Amygdala (tissue), 56 donors: ENCODE results near the gene PRAMEF20.
"Not testable (repeated sequence)": the region's sequence is repeated elsewhere in the genome, so short reads cannot be mapped to it uniquely, and the experiment has no call there.

Experiments
- DNase-seq, 56 donors: peaks; one replicate each; lab custom pipeline; 2025; lab: John Stamatoyannopoulos, UW

Gene PRAMEF20

DNA sequence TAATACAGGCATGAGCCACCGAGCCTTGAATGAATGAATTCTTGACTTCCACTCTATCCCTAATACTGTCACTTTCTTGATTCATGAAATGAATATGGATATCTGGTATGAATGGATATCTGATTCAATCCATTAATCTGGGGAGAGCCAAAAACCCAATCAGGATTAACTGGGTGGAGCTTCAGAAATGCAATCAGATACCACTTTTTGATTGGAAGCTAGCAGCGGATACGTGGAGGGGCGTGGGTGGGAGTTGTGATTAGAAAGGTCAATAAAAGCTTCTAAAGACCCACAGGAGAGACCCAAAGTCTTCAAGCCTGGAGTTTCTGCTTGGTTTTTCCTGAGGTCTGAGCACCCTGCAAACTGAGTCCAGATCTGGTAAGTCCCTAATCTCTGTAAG is at the start of gene PRAMEF20:
Gene PRAMEF20 (plus strand): TSS at position 301 of the 400 bp plus-strand sequence. CDS start 5,905 bp downstream, outside the sequence.
- DNase-seq: not testable (repeated sequence)

DNA sequence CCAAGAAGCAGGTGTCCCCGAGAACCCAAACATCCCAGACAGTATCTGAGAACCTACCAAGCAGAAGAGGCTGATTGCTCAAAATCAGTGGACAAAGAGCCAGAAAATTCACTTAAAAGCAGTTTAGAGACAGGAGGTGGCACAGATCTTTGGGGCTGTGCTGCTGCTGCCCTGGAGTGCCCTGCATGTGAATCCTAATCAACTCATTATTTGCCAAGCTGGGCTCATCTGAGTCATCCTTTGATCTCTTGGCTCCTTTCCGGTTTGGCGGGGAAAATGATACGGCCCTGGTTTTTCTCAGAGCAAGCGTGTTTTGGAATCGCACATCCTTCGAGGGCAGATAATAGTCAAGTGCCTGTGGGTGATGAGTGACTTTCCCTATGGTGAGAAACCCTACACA is 47.9 kb upstream of the PRAMEF20 start:
- DNase-seq: not testable (repeated sequence)

DNA sequence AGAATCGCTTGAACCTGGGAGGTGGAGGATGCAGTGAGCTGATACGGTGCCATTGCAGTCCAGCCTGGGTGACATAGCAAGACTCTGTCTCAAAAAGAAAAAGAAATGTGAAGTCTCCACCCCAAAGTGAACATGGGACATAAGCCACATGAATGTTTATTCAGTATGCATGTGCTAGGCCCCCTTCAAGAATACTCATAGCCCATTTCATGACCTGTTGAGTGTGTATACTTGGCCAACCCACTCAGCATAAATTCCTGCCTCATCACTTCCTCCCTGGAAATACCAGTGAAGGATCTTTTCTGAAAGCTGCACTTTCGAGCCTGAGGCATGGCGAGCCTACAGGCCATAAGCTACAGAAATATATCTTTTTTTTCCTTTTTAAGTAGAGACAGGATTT is 45.3 kb upstream of the PRAMEF20 start:
- DNase-seq: not testable (repeated sequence)

DNA sequence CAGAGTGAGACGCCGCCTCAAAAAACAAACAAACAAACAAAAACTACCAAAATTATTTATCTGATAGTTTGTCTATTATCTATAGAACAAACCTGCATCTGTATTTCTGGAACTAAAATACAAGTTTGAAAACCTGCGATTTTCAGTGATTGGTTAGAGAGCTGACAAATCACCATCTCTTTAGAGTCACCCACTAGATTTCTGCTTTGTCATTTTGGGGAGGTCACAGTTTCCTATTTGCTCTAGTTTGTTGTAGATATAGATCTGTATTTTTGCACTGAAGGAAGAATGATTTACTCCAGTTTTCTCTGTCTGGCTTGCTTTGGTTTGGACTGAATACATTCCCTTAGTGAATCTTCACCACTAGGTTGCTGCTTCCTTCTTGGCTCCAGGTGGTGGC is 43.7 kb upstream of the PRAMEF20 start:
- not testable (repeated sequence) for DNase-seq

DNA sequence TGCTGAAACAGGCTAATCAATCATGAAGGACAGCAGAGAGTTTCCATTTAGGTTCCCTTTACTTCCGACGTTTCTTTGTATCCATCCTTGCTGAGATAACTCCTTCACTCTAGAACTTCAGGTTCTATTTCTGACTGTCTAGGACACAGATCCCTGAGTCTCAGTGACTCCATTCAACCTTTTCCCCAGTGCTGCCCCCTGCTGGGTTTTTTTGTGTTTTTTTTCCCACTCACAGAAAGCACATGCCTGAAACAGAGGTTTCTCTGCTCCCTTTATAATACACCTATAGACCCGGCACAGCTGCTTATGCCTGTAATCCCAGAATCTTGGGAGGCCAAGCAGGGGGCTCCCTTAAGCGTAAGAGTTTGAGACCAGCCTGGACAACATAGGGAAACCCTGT is 41.7 kb upstream of the PRAMEF20 start:
- DNase-seq: peak in 1 of 56 donors; percentile 46

DNA sequence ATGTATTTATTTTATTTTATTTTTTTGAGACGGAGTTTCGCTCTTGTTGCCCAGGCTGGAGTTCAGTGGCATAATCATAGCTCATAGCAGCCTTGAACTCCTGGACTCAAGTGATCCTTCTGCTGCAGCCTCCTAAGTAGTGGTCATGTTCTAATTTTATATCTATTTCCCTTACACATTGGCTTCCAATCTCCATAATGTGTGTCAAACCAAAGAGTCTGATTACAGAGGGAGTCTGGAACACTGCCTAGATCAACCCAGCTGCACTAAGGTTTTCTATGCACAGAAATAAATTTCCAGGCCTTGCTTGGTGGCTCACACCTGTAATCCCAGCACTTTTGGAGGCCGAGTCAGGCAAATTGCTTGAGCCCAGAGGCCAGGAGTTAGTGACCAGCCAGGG is 31.3 kb upstream of the PRAMEF20 start:
- DNase-seq: not testable (repeated sequence)

DNA sequence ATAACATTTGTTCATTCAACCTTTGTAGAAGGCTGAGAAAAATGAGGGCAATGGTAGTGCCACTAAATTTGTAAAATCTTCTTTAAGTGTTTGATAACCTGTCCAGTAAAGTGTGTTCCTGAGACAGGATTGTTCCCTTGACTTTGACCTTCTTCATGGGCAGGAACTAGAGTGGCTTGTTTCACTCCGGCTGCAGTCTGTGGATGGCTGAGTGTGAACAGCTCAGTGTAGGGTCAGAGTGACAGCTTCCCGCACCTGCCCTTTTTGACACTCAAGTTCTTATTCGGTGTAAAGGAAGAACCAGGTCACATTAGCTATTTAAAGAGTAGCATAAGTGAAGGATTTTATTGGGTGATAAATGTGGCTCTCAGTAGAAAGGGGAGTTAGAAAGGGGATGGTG is 29.9 kb upstream of the PRAMEF20 start:
- not testable (repeated sequence) for DNase-seq

DNA sequence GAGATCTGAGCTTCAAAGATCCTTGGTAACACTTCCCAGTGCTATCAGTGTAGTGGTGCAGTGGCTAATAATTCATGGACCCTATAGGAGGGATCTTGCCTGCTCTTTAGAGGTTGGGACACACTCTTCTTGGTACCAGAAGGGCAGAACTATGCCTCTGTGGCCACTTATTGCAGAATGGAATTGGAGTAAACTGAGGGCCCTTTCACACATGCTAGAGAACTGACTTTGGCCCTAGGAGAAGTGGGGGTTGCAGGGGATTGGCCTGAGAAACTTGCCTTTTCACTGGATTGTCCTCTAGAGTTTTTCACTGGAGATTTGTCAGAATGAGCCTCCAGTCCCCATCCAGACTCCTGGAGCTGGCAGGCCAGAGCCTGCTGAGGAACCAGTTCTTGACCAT is 20.9 kb upstream of the PRAMEF20 start, which contains the start of gene PRAMEF17:
Gene PRAMEF17 (plus strand): TSS at position 301 of the 400 bp plus-strand sequence. CDS start 26 bp downstream, at position 327.
- not testable (repeated sequence) for DNase-seq

DNA sequence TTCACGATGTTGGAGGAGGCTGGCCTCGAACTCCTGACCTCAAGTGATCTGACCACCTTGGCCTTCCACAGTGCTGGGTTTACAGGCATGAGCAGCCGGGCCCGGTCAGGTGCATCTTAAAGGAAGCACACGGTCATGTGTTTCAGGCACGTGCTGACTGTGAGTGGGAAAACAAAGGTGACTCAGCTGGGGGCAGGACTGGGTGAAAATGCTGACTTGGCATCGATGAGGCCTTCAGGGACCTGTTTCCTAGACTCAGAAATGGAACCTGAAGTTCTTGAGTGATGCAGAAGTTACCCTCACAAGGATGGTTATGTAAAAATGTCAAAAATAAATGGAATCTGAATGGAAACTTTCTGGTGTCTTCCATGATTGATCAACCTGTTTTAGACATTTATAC is 17.2 kb upstream of the PRAMEF20 start:
- not testable (repeated sequence) for DNase-seq

DNA sequence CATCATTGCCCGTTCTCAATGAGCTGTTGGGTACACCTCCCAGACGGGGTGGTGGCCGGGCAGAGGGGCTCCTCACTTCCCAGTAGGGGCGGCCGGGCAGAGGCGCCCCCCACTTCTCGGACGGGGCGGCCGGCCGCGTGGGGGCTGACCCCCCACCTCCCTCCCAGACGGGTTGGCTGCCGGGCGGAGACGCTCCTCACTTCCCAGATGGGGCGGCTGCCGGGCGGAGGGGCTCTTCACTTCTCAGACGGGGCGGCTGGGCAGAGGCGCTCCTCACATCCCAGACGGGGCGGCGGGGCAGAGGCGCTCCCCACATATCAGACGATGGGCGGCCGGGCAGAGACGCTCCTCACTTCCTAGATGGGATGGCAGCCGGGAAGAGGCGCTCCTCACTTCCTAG is 15.5 kb upstream of the PRAMEF20 start:
- not testable (repeated sequence) for DNase-seq

DNA sequence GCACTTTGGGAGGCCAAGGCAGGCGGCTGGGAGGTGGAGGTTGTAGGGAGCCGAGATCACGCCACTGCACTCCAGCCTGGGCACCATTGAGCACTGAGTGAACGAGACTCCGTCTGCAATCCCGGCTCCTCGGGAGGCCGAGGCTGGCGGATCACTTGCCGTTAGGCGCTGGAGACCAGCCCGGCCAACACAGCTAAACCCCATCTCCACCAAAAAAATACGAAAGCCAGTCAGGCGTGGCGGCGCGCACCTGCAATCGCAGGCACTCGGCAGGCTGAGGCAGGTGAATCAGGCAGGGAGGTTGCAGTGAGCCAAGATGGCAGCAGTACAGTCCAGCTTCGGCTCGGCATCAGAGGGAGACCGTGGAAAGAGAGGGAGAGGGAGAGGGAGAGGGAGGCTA is 14.9 kb upstream of the PRAMEF20 start:
- DNase-seq: not testable (repeated sequence)

DNA sequence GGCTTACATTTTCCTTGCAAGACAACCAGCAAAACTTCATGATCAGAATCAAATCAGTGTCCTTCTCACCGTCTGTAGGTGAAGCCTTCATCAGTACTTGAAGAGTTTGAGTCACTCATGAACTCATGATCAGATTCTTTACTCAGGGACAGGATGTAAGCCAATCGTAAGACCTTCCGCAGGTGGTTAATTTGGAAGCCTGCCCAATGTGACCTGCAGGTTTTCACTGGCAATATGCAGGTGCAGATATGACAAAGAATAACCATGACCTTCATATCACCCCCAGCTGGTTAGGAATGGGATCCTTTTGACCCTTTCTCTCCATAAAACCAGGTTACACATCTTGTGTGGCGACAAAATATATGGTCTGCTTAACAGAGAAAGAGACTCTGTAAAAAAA is 2.4 kb upstream of the PRAMEF20 start:
- DNase-seq: no peak

DNA sequence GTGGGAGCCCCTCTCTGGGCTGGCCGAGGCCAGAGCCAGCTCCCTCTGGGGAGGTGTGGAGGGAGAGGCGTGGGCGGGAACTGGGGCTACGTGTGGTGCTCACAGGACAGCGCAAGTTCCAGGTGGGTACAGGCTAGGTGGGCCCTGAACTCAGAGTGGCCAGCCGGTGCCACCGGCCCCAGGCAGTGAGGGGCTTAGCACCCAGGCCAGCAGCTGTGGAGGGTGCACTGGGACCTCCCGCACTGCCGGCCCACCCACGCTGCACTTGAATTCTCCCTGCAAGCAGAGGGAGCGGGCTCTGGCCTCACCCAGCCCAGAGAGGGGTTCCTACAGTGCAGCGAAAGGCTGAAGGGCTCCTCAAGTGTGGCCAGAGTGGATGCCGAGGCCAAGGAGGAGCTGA is 20.2 kb downstream of the PRAMEF20 start:
- no peak for DNase-seq

DNA sequence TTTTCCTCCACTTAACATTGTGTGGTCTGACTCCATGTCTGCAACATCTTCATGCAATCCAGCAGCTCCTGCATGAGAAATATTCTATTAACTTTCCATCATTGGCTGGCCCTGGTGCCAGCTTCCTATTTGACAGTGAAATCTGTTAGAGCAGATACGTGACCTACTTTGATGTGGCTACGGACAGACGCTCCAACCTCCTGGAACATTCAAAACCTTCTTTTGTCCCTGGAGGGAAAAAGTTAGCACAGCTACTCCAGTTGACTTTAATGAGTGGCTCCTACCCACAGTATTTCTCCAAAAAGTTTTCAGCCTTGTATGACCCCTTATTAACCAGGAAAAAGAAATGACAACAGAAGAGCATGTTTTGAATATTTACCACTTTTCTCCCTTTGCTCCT is 22.0 kb downstream of the PRAMEF20 start:
- DNase-seq: no peak

DNA sequence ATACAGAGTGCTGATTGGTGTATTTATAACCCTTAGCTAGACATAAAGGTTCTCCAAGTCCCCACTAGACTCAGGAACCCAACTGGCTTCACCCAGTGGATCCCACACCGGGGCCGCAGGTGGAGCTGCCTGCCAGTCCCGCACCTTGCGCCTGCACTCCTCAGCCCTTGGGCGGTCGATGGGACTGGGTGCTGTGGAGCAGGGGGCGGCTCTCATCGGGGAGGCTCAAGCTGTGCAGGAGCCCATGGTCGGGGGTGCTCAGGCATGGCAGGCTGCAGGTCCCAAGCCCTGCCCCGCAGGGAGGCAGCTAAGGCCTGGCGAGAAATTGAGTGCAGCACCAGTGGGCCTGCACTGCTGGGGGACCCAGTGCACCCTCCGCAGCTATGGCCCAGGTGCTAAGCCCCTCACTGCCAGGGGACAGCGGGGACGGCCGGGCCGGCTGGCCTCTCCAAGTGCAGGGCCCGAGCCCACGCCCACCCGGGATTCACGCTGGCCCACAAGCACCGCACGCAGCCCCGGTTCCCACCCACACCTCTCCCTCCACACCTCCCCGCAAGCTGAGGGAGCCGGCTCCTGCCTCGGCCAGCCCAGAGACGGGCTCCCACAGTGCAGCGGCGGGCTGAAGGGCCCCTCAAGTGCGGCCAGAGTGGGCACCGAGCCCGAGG is 23.6 kb downstream of the PRAMEF20 start:
- DNase-seq: not testable (repeated sequence)

DNA sequence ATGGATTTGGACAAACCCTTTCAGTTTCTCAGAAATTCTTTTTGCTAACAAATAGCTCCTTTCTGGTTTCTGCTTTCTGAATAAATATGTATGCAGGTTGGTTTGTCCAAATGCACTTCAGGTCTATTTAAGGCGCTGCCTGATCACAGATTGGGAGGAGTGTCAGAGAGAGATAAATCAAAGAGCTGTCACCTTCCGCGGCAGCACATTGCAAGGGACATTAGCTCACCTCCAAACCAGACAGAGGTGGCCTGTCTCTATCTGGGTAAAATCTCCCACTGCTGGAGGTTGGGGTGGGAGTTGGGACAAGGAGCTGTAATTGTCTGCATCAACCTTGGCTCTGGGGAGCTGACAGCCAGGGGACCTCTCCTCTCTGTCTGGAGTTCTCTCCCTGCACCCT is 25.2 kb downstream of the PRAMEF20 start:
- DNase-seq: no peak

DNA sequence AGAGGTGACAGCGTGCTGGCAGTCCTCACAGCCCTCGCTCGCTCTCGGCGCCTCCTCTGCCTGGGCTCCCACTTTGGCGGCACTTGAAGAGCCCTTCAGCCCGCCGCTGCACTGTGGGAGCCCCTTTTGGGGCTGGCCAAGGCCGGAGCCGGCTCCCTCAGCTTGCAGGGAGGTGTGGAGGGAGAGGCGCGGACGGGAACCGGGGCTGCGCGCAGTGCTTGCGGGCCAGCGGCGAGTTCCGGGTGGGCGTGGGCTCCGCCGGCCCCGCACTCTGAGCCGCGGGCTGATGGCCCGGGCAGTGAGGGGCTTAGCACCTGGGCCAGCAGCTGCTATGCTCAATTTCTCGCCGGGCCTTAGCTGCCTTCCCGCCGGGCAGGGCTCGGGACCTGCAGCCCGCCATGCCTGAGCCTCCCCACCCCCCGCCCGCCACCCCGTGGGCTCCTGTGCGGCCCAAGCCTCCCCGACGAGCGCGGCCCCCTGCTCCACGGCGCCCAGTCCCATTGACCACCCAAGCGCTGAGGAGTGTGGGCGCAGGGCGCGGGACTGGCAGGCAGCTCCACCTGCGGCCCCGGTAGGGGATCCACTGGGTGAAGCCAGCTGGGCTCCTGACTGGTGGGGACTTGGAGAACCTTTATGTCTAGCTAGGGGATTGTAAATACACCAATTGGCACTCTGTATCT is 29.0 kb downstream of the PRAMEF20 start:
- DNase-seq: not testable (repeated sequence)

DNA sequence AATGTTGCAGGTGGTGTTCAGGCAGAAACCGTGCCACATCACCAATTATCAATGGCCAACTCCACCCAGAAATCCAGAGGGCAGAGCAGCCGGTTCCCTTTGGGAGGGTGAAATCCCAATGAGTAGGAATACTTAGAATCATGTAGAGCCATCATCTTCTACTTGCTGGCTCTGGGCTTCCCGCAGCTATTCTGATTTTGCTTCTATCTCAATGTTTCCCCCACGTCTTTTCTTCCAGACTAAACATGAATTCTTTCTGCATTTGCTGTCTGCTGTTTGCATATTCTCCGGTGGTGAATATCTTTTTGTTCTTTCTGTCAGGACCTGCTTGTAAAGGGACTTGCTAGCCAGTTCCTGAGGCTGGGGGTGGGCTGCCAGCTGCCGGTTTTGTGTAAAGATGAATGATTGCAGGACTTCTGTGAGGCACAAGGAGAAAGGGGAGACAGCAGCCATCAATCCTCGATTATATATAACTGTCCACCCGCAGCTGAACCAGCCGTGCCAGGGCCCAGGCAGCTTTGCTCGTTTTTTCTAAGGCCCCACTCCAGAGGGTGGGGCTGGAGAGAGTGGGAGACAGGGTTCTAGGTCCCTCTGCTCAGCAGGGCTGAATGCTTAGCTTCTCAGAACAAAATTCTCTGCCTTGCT is 33.2 kb downstream of the PRAMEF20 start:
- DNase-seq: no peak

DNA sequence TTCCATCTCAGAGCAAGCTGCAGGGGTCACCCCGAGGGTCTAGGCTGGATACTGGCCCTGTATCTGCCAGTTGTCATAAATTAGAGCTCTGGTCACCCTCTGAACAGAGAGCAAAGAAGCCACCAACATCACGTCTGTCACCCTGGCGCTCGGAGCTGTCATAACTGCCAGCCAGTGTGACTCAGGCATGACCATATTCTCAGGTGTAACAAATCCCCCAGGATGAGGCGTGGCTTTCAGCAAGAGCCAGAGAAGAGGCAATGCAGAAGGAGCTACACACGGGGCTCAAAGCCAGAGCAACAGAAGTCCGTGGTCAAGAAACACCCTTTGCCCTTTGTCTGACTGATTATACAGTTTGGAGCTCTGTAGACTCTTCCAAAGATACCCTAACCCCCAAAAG is 40.0 kb downstream of the PRAMEF20 start:
- DNase-seq: no peak

DNA sequence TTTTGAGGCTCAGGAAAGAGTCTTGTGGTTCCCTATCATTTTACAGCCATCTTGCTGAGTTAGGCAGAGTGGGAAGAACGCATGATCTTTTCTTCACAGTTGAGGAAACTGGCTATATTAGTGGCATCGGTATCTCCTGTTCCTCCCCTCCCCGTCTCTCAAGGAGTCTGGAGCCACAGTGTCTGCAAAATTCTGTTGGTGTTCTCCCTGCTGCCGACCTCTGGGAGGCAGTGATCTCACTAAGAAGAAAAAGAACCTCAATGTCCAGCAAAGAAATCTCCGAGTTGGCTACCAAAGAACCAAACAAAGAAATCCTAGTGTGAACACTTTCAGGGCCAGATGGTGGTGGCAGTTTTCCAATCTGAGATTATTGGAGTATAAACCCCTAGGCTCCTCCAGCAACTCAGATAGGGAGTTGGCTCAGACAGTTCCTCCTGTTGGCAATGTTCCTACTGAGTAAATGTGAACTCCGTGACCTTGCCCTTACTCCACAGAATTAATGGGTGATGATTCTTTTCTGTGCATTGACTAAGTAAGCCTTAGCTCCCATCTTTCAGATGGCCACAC is 41.2 kb downstream of the PRAMEF20 start:
- no peak for DNase-seq

DNA sequence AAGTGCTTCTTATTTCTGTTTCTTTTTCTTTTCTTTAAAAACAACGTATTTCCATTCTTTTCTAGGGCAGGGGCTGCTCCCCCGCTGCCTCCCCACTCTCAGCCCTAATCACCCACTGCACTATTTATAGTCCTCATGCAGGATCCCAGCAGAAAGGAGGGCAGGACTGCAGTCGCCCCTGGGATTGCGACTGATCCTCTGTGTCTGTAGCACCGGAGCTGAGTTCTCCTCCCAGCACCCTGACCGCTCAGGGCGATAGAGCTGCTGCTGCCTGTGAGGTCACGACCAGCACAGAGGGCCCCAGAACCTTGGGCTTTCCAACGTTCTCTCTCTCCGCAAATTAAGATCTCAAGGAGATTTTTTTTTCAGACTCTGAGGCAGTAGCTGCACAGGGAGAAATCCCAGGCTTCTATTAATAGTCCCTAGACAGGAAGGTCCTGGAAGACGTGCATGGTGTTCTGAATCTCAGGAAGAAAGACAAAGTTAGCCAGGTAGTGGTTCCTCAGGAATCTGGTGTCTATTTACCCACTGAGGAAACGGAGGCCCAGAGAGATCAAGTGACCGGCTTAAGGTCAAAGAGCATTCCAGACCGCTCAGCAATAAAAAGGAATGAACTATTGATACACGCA is 46.8 kb downstream of the PRAMEF20 start:
- DNase-seq: no peak
